HCT116 (cell line): ENCODE results near the gene NEK6. TPM values are rescaled to one million over a fixed set of nuclear protein-coding genes. Genes with fewer than 3 reads are reported as not detected.

Source experiments
- ATAC-seq: fragments of 200-7000 bp; cut with Tn5 transposase; 2 replicates; pipeline ENCODE4 v1.9.1; 2020; ENCODE audit warnings: mild to moderate bottlenecking, moderate library complexity
- BruUV-seq: library from RNA; stranded (reverse); fragments of 400-500 nt; replicated peaks from 2 replicates; lab custom pipeline; 2021; lab: Mats Ljungman, UMichigan
- CTCF ChIA-PET: fragments of 300-600 bp; sonication (Branson Sonifier 250); formaldehyde crosslinking; loops from one replicate; lab custom pipeline; 2021; ENCODE audit warnings: antibody characterized with exemption; lab: Charles Lee
- POLR2A ChIA-PET: fragments of 300-600, 350-600 bp; sonication (Branson Sonifier 250); formaldehyde crosslinking; loops from one replicate; lab custom pipeline; 2021; ENCODE audit warnings: antibody characterized with exemption; lab: Charles Lee
- RAD21 ChIA-PET, 2 experiments: fragments of 300-600 bp; sonication (Branson Sonifier 250); formaldehyde crosslinking; loops; one replicate each; lab custom pipeline; 2023; ENCODE audit warnings: low total read pairs in 2 of 2; ENCODE audit not compliant: uncharacterized antibody in 2 of 2, unreplicated experiment in 2 of 2, low non-redundant PET in 1 of 2; lab: Charles Lee
- DNase-seq: peaks from one replicate; pipeline ENCODE4 v3.0.0-alpha.2; 2010; ENCODE audit warnings: low read depth, low spot score
- H2AFZ ChIP-seq: fragments of 200-600 bp; shearing (Covaris generic), sonication (generic); 2 replicates; pipeline ENCODE4 v1.6.1; 2017; ENCODE audit warnings: low read depth, mixed run types, mixed read lengths, antibody characterized with exemption, low read length; ENCODE audit not compliant: poor library complexity, severe bottlenecking
- H3K27ac ChIP-seq: 2 replicates; pipeline ENCODE4 v1.5.1; 2012; ENCODE audit warnings: low read depth, low read length
- H3K27me3 ChIP-seq: fragments of 200-600 bp; sonication (generic); 2 replicates; pipeline ENCODE4 v1.6.1; 2016; ENCODE audit warnings: mixed run types, low read length, mixed read lengths; ENCODE audit not compliant: insufficient read depth
- H3K36me3 ChIP-seq, 2 experiments: fragments of 200-500 bp in 1 of 2; fragments of 200-600 bp in 1 of 2; sonication (Bioruptor generic) in 1 of 2; sonication (generic) in 1 of 2; 2 replicates each; pipeline versions ENCODE4 v1.5.1 to v1.6.1; 2014 to 2016; ENCODE audit warnings: low read length in 2 of 2, inconsistent platforms in 1 of 2, mixed read lengths in 1 of 2, mixed run types in 1 of 2; ENCODE audit not compliant: insufficient read depth in 2 of 2, control insufficient read depth in 1 of 2
- H3K4me1 ChIP-seq, 2 experiments: fragments of 200-600 bp in 1 of 2; sonication (generic) in 1 of 2; 2 replicates each; pipeline versions ENCODE4 v1.5.1 to v1.6.1; 2012 to 2017; ENCODE audit warnings: low read length in 2 of 2, inconsistent platforms in 1 of 2, mild to moderate bottlenecking in 1 of 2, mixed read lengths in 1 of 2, mixed run types in 1 of 2, moderate library complexity in 1 of 2; ENCODE audit not compliant: insufficient read depth in 2 of 2, control insufficient read depth in 1 of 2
- H3K4me2 ChIP-seq: fragments of 200-600 bp; sonication (generic); 2 replicates; pipeline ENCODE4 v1.6.1; 2017; ENCODE audit warnings: mixed run types, low read length, mixed read lengths
- H3K4me3 ChIP-seq, 2 experiments: fragments of 200-600 bp in 1 of 2; sonication (generic) in 1 of 2; replicated peaks in 1 of 2; 2 replicates each; pipeline ENCODE4 v1.5.1; 2011 to 2016; ENCODE audit warnings: low read length in 2 of 2, control low read depth in 1 of 2, low read depth in 1 of 2, mild to moderate bottlenecking in 1 of 2, mixed read lengths in 1 of 2, mixed run types in 1 of 2
- H3K79me2 ChIP-seq: fragments of 200-600 bp; sonication (generic); 2 replicates; pipeline ENCODE4 v1.6.1; 2017; ENCODE audit warnings: mild to moderate bottlenecking, mixed run types, low read length, moderate library complexity, mixed read lengths; ENCODE audit not compliant: insufficient read depth
- H3K9ac ChIP-seq: fragments of 200-600 bp; sonication (generic); 2 replicates; pipeline ENCODE4 v1.6.1; 2016; ENCODE audit warnings: low read length, mixed read lengths
- H3K9me2 ChIP-seq: fragments of 200-600 bp; sonication (generic), shearing (Covaris generic); 2 replicates; pipeline ENCODE4 v1.6.1; 2017; ENCODE audit warnings: mixed run types, mild to moderate bottlenecking, moderate library complexity; ENCODE audit not compliant: insufficient read depth
- H3K9me3 ChIP-seq, 2 experiments: fragments of 200-500 bp in 1 of 2; fragments of 200-600 bp in 1 of 2; sonication (Bioruptor generic) in 1 of 2; sonication (generic) in 1 of 2; 2 replicates each; pipeline ENCODE4 v1.6.1; 2014 to 2017; ENCODE audit warnings: low read length in 2 of 2, mixed read lengths in 2 of 2, inconsistent platforms in 1 of 2, low read depth in 1 of 2, mild to moderate bottlenecking in 1 of 2, mixed run types in 1 of 2, moderate library complexity in 1 of 2; ENCODE audit not compliant: control insufficient read depth in 1 of 2, insufficient read depth in 1 of 2
- H4K20me1 ChIP-seq: fragments of 200-600 bp; sonication (generic), shearing (Covaris generic); 2 replicates; pipeline ENCODE4 v1.6.1; 2017; ENCODE audit warnings: mixed run types, mild to moderate bottlenecking, moderate library complexity; ENCODE audit not compliant: insufficient read depth
- CEBPB ChIP-seq: IDR thresholded peaks from 2 replicates; pipeline ENCODE4 v1.6.1; 2012; ENCODE audit warnings: low read depth
- EGR1 ChIP-seq: IDR thresholded peaks from 2 replicates; pipeline ENCODE4 v1.6.1; 2012; ENCODE audit warnings: low read depth
- RAD21 ChIP-seq: IDR thresholded peaks from 2 replicates; pipeline ENCODE4 v1.6.1; 2012; ENCODE audit warnings: low read depth, mild to moderate bottlenecking
- SP1 ChIP-seq: IDR thresholded peaks from 2 replicates; pipeline ENCODE4 v1.6.1; 2012; ENCODE audit warnings: low read depth
- TCF7L2 ChIP-seq: IDR thresholded peaks from 2 replicates; pipeline ENCODE4 v1.7.0; 2011; ENCODE audit warnings: borderline replicate concordance, inconsistent platforms; ENCODE audit not compliant: insufficient read depth, insufficient read length; ENCODE audit errors: extremely low read depth
- YY1 ChIP-seq: IDR thresholded peaks from 2 replicates; pipeline ENCODE4 v1.6.1; 2011; ENCODE audit warnings: low read length, low read depth, moderate library complexity, mild to moderate bottlenecking; ENCODE audit not compliant: insufficient replicate concordance; ENCODE audit errors: extremely low read depth
- intact Hi-C: fragments of 100-400 bp; cut with micrococcal nuclease; formaldehyde crosslinking; loops from 2 replicates; pipeline ENCODE4 v1.10.0; 2022
- total RNA-seq: library from RNA; stranded (reverse); gene quantifications from one replicate; pipeline ENCODE4 v1.2.1, GENCODE V29; 2021; ENCODE audit not compliant: unreplicated experiment
- TF ChIP-seq, protein P1 (sequence below), 3 experiments: fragments of 200-600 bp in 1 of 3; sonication (generic) in 1 of 3; IDR thresholded peaks in 2 of 3; conservative IDR thresholded peaks in 1 of 3; 2 replicates each; pipeline ENCODE4 v1.5.1; 2012 to 2017; ENCODE audit warnings: low read depth in 2 of 3, low read length in 2 of 3, antibody characterized with exemption in 1 of 3, borderline replicate concordance in 1 of 3, control low read depth in 1 of 3, mild to moderate bottlenecking in 1 of 3, mixed read lengths in 1 of 3, mixed run types in 1 of 3, moderate library complexity in 1 of 3; ENCODE audit not compliant: insufficient read depth in 1 of 3
- TF ChIP-seq, protein P2 (sequence below): IDR thresholded peaks from 2 replicates; pipeline ENCODE4 v1.6.1; 2011; ENCODE audit warnings: mild to moderate bottlenecking, low read length, moderate library complexity; ENCODE audit not compliant: insufficient replicate concordance; ENCODE audit errors: extremely low read depth
- TF ChIP-seq, protein P3 (sequence below): IDR thresholded peaks from 2 replicates; pipeline ENCODE4 v1.6.1; 2012

The NEK6 gene
- total RNA-seq, 1 experiment from 2014 or later, result 40.8 TPM

DNA sequence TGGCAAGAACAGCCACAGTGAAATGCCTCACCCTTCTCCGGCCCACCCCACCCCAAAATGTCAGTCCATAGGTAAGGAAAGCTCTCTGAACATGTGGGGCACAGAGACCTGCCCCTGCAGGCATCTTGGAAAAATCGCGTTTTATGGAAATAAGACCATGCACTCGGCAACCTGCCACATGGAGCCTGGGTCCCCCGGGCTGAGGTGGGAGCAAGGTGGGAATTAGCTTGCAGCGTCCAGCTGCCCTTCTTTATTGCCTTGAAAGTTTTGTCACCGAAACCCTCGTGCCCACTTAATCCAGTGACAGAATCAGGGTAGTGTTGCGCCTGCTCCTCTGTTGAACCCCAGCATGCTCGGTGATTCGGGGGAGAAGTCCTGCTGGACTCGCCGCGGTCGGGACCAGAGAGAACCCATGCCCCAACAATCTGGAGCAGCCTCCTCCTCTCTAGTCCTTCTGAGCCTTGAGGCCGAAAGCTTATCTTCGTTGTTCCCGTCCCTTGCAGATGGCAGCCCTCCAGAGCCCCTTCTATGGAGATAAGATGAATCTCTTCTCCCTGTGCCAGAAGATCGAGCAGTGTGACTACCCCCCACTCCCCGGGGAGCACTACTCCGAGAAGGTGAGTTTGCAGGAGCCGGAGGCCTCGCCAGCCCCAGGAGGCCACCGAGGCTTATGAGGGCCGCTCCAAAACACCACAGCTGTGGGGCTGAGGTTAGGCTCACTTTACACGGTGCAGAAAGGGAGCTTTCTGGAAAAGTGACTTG lies 89.6 kb downstream of the NEK6 start:
- ATAC-seq (no peak), DNase-seq (no peak)
- no peak overlapping the region for H2AFZ ChIP-seq
- no TSS peak for BruUV-seq
- H3K79me2 ChIP-seq, result peaks cover 5% of the 10 kb centered on the region; the same call in 1 of the 2 replicates
- no peak overlapping the region for H3K9ac ChIP-seq
- H3K27ac ChIP-seq, result no peak overlapping the region
- no peaks in the 10 kb centered on the region for H3K27me3 ChIP-seq
- peaks cover 5 to 14% of the 10 kb centered on the region in 2 experiments for H3K4me1 ChIP-seq
- CTCF ChIA-PET, result no interaction called here
- H4K20me1 ChIP-seq, result no peaks in the 10 kb centered on the region
- TF ChIP-seq SP1 (no peak), CEBPB (no peak), TCF7L2 (no peak), EGR1 (no peak), YY1 (no peak), RAD21 (no peak)
- TF ChIP-seq, protein P1, sequence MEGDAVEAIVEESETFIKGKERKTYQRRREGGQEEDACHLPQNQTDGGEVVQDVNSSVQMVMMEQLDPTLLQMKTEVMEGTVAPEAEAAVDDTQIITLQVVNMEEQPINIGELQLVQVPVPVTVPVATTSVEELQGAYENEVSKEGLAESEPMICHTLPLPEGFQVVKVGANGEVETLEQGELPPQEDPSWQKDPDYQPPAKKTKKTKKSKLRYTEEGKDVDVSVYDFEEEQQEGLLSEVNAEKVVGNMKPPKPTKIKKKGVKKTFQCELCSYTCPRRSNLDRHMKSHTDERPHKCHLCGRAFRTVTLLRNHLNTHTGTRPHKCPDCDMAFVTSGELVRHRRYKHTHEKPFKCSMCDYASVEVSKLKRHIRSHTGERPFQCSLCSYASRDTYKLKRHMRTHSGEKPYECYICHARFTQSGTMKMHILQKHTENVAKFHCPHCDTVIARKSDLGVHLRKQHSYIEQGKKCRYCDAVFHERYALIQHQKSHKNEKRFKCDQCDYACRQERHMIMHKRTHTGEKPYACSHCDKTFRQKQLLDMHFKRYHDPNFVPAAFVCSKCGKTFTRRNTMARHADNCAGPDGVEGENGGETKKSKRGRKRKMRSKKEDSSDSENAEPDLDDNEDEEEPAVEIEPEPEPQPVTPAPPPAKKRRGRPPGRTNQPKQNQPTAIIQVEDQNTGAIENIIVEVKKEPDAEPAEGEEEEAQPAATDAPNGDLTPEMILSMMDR (IDR thresholded peaks at IDR 0.05 in 2 of 3, conservative IDR thresholded peaks at IDR 0.05 in 1 of 3; ENCODE audit: borderline replicate concordance in 1 of 3, insufficient read depth in 1 of 3, low read depth in 2 of 3, low read length in 2 of 3), result no peak
- TF ChIP-seq, protein P2, sequence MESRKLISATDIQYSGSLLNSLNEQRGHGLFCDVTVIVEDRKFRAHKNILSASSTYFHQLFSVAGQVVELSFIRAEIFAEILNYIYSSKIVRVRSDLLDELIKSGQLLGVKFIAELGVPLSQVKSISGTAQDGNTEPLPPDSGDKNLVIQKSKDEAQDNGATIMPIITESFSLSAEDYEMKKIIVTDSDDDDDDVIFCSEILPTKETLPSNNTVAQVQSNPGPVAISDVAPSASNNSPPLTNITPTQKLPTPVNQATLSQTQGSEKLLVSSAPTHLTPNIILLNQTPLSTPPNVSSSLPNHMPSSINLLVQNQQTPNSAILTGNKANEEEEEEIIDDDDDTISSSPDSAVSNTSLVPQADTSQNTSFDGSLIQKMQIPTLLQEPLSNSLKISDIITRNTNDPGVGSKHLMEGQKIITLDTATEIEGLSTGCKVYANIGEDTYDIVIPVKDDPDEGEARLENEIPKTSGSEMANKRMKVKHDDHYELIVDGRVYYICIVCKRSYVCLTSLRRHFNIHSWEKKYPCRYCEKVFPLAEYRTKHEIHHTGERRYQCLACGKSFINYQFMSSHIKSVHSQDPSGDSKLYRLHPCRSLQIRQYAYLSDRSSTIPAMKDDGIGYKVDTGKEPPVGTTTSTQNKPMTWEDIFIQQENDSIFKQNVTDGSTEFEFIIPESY, result no peak
- TF ChIP-seq, protein P3, sequence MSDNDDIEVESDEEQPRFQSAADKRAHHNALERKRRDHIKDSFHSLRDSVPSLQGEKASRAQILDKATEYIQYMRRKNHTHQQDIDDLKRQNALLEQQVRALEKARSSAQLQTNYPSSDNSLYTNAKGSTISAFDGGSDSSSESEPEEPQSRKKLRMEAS, result no peak
- RAD21 ChIA-PET, result no interaction called here
- peaks cover 29 to 33% of the 10 kb centered on the region in 2 experiments for H3K36me3 ChIP-seq
- intact Hi-C loops, result no loop called here
- POLR2A ChIA-PET, result no interaction called here
- H3K4me3 ChIP-seq, result no peak overlapping the region
- no peaks in the 10 kb centered on the region for H3K9me2 ChIP-seq
- no peaks in the 10 kb centered on the region for H3K9me3 ChIP-seq
- H3K4me2 ChIP-seq, result no peak overlapping the region
